BE2C (cell line): ENCODE results near the gene PFKM.
A peak's percentile ranks its signal among the peaks of the same experiment; 100 is the strongest.

ENCODE experiments used
- DNase-seq: peaks from one replicate; pipeline ENCODE4 v3.0.0-alpha.2; 2020
- H3K27me3 ChIP-seq: fragments of 250-450 bp; sonication (Bioruptor Pico); 2 replicates; pipeline ENCODE4 v1.5.1; 2020; ENCODE audit warnings: mild to moderate bottlenecking
- H3K36me3 ChIP-seq: fragments of 250-450 bp; sonication (Bioruptor Pico); 2 replicates; pipeline ENCODE4 v1.5.1; 2020; ENCODE audit warnings: mild to moderate bottlenecking
- H3K4me1 ChIP-seq: fragments of 250-450 bp; sonication (Bioruptor Pico); 2 replicates; pipeline ENCODE4 v1.5.1; 2020
- H3K4me3 ChIP-seq: 2 replicates; pipeline ENCODE4 v1.5.1; 2011; ENCODE audit warnings: low read depth, low read length
- H3K9me3 ChIP-seq: fragments of 250-450 bp; sonication (Bioruptor Pico); 2 replicates; pipeline ENCODE4 v1.5.1; 2020
- TF ChIP-seq, protein P1 (sequence below): IDR thresholded peaks from 2 replicates; pipeline ENCODE4 v1.5.1; 2012; ENCODE audit warnings: mild to moderate bottlenecking, low read depth, low read length

PFKM gene

DNA sequence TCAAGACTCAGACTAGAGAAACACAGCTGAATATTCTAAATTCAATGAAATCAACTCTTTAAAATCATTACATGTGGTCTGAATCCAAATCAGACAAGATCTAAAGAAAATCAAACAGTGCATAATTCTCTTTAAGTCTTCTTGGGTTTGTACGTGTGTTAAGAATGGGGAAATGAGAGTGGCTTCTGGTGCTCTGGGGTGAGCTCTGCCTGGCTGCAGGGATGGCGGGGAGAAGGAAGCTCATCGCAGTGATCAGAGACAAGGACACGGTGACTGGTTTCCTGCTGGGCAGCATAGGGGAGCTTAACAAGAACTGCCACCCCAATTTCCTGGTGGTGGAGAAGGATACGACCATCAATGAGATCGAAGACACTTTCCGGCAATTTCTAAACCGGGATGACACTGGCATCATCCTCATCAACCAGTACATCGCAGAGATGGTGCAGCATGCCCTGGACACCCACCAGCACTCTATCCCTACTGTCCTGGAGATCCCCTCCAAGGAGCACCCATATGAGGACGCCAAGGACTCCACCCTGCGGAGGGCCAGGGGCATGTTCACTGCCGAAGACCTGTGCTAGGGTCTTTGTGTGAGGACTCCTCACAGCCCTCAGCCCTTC, 34.2 kb upstream of the PFKM start:
- Histone ChIP-seq H3K36me3 (peaks cover 48% of the 10 kb centered on the region), H3K4me1 (no peaks in the 10 kb centered on the region), H3K4me3 (no peak overlapping the region), H3K27me3 (no peaks in the 10 kb centered on the region), H3K9me3 (no peaks in the 10 kb centered on the region)
- DNase-seq, result no peak
- TF ChIP-seq, protein P1, sequence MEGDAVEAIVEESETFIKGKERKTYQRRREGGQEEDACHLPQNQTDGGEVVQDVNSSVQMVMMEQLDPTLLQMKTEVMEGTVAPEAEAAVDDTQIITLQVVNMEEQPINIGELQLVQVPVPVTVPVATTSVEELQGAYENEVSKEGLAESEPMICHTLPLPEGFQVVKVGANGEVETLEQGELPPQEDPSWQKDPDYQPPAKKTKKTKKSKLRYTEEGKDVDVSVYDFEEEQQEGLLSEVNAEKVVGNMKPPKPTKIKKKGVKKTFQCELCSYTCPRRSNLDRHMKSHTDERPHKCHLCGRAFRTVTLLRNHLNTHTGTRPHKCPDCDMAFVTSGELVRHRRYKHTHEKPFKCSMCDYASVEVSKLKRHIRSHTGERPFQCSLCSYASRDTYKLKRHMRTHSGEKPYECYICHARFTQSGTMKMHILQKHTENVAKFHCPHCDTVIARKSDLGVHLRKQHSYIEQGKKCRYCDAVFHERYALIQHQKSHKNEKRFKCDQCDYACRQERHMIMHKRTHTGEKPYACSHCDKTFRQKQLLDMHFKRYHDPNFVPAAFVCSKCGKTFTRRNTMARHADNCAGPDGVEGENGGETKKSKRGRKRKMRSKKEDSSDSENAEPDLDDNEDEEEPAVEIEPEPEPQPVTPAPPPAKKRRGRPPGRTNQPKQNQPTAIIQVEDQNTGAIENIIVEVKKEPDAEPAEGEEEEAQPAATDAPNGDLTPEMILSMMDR, result no peak

DNA sequence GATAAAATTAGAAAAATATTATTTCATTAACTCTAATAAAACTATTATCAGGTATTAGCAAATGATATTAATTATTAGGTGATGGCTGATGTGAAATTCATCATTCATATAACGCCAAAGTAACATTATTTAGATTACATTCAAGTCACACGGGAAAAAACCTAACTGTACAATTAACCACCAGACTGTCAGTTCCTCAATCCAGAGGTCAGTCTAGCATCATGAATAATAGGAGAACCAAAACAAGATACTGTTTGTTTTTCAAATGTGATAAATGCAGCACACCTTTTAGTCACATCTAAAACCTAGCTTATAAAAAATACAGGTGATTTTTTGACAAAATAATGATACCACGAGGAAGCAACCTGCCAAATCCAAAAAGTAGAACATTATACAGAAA, 32.8 kb upstream of the PFKM start:
- Histone ChIP-seq H3K27me3 (no peaks in the 10 kb centered on the region), H3K9me3 (no peaks in the 10 kb centered on the region), H3K36me3 (peaks cover 47% of the 10 kb centered on the region), H3K4me3 (no peak overlapping the region), H3K4me1 (no peaks in the 10 kb centered on the region)
- TF ChIP-seq, protein P1, result no peak
- DNase-seq, result no peak

DNA sequence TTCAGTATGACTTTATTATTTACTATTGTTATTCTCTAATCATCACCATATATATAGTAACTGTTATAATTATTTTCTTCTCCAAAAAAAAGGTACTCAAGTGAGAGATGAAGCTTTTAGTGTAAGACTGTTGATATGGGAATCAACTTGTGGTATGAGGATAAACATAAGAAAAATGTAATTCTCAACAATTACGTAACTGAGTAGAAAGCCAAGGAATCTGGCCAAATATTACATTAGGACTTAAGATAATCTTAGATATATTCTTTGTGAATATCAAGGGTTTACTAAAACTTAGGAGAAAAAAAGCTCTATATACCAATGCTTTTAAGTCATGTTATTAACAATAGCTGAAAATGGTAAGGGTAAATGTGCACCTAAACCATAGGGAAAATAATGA, 26.6 kb upstream of the PFKM start:
- DNase-seq, result no peak
- TF ChIP-seq, protein P1, result no peak
- peaks cover 33% of the 10 kb centered on the region for H3K36me3 ChIP-seq

DNA sequence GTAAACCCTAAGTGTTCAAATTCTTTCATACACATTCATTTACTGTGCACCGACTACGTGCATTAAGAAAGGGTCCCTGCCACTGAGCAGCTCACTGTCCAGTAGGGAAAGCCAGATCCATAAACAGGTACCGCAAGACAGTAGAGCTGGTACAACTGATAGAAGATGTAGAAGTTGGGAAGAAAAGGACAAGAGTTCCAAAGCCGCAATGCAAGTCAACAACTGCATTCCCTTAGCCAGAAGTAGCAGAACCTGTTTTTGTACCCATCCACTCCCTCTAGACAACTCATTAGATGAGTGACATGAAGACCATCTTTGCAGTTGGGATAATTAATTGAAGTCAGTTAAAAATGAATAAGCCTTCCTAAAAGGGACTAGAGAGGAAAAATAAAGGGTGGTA, 14.6 kb upstream of the PFKM start:
- Histone ChIP-seq H3K27me3 (0 out of 2 replicates have a peak, but pooled peaks cover 2% of the 10 kb centered on the region), H3K4me1 (no peaks in the 10 kb centered on the region; the same call in 1 of the 2 replicates), H3K9me3 (no peaks in the 10 kb centered on the region), H3K36me3 (no peaks in the 10 kb centered on the region), H3K4me3 (peak overlapping the region; percentile 81)
- TF ChIP-seq, protein P1, result no peak
- DNase-seq, result no peak

More for the DNA sequence above, 26.6 kb upstream of the PFKM start:
- H3K27me3 ChIP-seq, result no peaks in the 10 kb centered on the region
- H3K9me3 ChIP-seq, result no peaks in the 10 kb centered on the region
- no peaks in the 10 kb centered on the region for H3K4me1 ChIP-seq
- no peak overlapping the region for H3K4me3 ChIP-seq

DNA sequence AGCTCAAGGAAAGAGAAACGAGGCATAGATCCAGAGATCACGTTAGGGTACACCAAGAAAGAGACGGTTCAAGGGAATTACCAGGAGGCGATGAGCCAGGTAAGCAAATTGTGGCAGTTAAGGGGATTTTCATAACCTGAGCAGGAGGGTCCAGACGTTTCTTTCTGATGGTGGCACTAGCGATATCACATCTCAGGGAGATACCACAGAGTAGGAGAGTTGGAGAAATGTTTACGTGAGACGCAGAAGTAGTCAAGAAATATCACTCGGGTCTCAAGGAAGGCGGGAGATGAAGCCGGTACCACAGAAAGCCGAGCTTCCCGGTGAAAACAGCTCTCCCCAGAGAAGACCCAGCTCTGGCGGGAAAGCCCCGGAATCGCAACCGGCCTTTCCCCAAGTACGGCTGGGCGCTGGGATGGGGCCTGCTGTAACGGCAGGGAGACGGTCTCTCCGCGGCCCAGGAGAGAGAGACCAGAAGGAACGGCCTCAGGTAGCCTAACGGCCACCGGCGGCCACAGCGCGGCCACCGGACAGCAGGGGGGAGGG, 13.8 kb upstream of the PFKM start:
- Histone ChIP-seq H3K36me3 (no peaks in the 10 kb centered on the region), H3K4me3 (peak overlapping the region; percentile 81), H3K9me3 (no peaks in the 10 kb centered on the region), H3K27me3 (peaks cover 11% of the 10 kb centered on the region), H3K4me1 (no peaks in the 10 kb centered on the region; the same call in 1 of the 2 replicates)
- DNase-seq, result no peak
- TF ChIP-seq, protein P1, result no peak

DNA sequence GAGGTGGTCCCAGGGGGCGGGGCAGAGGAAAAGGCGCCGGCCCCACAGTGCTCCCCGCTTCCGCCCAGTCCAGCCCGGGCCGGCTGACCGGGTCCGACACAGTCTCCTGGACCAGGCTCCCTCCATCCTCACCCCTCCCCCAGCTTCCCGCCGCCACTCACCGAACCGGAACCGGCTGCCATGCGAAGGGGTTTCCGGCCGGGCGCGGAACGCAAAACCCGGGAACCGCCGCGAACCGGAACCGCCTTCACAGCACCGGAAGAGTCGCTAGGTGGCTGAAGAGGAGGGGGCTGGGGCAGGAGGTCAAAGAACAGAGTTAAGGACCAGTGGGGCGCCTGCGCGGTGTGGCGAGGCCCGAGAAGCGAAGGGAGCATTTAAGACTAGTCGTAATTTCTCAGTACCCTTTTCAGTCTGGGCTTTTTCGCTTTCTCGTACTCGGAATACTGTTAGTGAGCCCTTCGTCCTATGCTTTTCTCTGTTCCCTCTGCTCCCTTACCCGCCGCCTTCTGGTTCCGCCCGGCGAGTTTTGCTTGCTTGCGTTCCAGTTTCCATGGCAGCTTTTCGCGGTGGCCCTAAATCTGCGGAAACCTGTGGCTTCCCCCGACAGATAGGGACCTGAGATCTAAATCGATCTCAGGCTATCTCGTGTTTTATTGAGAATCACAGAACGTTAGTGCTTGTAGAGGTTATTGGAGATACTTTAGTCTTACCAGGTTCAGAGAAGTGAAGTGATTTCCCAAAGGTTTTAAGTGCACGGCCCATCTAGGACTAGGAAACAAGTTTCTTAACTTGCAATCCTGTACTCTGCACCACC, 13.1 kb upstream of the PFKM start, which contains the start of gene SENP1:
SENP1 (minus strand) TSS at position 213 of the 814 bp plus-strand sequence. CDS start 4,607 bp downstream, outside the sequence.
- peaks cover 18% of the 10 kb centered on the region for H3K27me3 ChIP-seq

More for the DNA sequence above, 13.1 kb upstream of the PFKM start, which contains the start of gene SENP1:
- Histone ChIP-seq H3K9me3 (no peaks in the 10 kb centered on the region), H3K4me1 (no peaks in the 10 kb centered on the region; the same call in 1 of the 2 replicates), H3K36me3 (no peaks in the 10 kb centered on the region), H3K4me3 (peak within 1 kb of the TSS; percentile 81)
- TF ChIP-seq, protein P1, result no peak; the same call in 1 of the 2 replicates
- DNase-seq, result peak; percentile 88
